SK-N-SH (cell line): ENCODE results near the gene NIT2.

Experiments
- ELF1 ChIP-seq: IDR thresholded peaks from 2 replicates; pipeline ENCODE4 v1.4.0; 2012
- EZH2phosphoT487 ChIP-seq: fragments of 200-600 bp; sonication (generic); IDR thresholded peaks from 2 replicates; pipeline ENCODE4 v1.6.1; 2017; ENCODE audit warnings: low read depth, mixed run types, mild to moderate bottlenecking, antibody characterized with exemption, moderate library complexity, borderline replicate concordance
- FOXM1 ChIP-seq: IDR thresholded peaks from 2 replicates; pipeline ENCODE4 v1.4.0; 2012; ENCODE audit warnings: low read depth, mild to moderate bottlenecking
- MXI1 ChIP-seq: IDR thresholded peaks from 2 replicates; pipeline ENCODE4 v1.6.1; 2012; ENCODE audit warnings: mild to moderate bottlenecking, low read depth, low read length, improper control_type of control experiment
- NRF1 ChIP-seq: IDR thresholded peaks from 2 replicates; pipeline ENCODE4 v1.6.1; 2012; ENCODE audit warnings: low read depth, mild to moderate bottlenecking, low read length
- RFX5 ChIP-seq: IDR thresholded peaks from 2 replicates; pipeline ENCODE4 v1.6.1; 2012; ENCODE audit warnings: mild to moderate bottlenecking, improper control_type of control experiment, low read length
- TF ChIP-seq, protein P1 (sequence below): IDR thresholded peaks from 2 replicates; pipeline ENCODE4 v1.4.0; 2012; ENCODE audit warnings: low read depth
- TF ChIP-seq, protein P2 (sequence below): fragments of 200-600 bp; sonication (generic); IDR thresholded peaks from 2 replicates; pipeline ENCODE4 v1.6.1; 2017; ENCODE audit warnings: antibody characterized with exemption, mild to moderate bottlenecking, moderate library complexity
- TF ChIP-seq, protein P3 (sequence below): IDR thresholded peaks from 2 replicates; pipeline ENCODE4 v1.6.1; 2012; ENCODE audit warnings: mild to moderate bottlenecking, low read depth, low read length, moderate library complexity
- TF ChIP-seq, protein P4 (sequence below): fragments of 150-350 bp; IDR thresholded peaks from 2 replicates; pipeline ENCODE4 v1.6.1; 2017; ENCODE audit warnings: antibody characterized with exemption, low read length, low read depth, borderline replicate concordance

DNA sequence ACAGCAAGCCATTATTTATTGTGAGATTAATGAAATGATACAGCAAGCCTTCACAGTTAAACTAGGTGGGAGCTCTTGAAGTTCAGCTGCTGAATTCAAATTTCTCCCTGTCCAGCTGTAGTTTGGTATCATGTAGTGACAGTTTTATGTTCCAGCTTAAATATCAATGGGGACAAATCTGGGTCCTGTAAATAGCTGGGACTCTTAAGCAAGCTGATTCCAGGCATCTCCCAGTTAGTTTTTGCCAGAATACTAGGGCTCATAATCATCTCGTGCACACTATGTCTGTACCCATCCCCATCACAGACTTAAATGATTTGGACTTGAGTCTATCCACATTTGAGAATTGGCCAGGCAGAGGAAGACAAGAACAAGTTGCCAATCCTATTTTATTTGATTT lies 27.9 kb upstream of the NIT2 start:
- TF ChIP-seq, protein P1, sequence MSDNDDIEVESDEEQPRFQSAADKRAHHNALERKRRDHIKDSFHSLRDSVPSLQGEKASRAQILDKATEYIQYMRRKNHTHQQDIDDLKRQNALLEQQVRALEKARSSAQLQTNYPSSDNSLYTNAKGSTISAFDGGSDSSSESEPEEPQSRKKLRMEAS, result no peak
- TF ChIP-seq, protein P2, sequence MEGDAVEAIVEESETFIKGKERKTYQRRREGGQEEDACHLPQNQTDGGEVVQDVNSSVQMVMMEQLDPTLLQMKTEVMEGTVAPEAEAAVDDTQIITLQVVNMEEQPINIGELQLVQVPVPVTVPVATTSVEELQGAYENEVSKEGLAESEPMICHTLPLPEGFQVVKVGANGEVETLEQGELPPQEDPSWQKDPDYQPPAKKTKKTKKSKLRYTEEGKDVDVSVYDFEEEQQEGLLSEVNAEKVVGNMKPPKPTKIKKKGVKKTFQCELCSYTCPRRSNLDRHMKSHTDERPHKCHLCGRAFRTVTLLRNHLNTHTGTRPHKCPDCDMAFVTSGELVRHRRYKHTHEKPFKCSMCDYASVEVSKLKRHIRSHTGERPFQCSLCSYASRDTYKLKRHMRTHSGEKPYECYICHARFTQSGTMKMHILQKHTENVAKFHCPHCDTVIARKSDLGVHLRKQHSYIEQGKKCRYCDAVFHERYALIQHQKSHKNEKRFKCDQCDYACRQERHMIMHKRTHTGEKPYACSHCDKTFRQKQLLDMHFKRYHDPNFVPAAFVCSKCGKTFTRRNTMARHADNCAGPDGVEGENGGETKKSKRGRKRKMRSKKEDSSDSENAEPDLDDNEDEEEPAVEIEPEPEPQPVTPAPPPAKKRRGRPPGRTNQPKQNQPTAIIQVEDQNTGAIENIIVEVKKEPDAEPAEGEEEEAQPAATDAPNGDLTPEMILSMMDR, result no peak
- TF ChIP-seq RFX5 (no peak), MXI1 (no peak), FOXM1 (no peak), ELF1 (no peak), NRF1 (no peak), EZH2phosphoT487 (no peak)
- TF ChIP-seq, protein P3, sequence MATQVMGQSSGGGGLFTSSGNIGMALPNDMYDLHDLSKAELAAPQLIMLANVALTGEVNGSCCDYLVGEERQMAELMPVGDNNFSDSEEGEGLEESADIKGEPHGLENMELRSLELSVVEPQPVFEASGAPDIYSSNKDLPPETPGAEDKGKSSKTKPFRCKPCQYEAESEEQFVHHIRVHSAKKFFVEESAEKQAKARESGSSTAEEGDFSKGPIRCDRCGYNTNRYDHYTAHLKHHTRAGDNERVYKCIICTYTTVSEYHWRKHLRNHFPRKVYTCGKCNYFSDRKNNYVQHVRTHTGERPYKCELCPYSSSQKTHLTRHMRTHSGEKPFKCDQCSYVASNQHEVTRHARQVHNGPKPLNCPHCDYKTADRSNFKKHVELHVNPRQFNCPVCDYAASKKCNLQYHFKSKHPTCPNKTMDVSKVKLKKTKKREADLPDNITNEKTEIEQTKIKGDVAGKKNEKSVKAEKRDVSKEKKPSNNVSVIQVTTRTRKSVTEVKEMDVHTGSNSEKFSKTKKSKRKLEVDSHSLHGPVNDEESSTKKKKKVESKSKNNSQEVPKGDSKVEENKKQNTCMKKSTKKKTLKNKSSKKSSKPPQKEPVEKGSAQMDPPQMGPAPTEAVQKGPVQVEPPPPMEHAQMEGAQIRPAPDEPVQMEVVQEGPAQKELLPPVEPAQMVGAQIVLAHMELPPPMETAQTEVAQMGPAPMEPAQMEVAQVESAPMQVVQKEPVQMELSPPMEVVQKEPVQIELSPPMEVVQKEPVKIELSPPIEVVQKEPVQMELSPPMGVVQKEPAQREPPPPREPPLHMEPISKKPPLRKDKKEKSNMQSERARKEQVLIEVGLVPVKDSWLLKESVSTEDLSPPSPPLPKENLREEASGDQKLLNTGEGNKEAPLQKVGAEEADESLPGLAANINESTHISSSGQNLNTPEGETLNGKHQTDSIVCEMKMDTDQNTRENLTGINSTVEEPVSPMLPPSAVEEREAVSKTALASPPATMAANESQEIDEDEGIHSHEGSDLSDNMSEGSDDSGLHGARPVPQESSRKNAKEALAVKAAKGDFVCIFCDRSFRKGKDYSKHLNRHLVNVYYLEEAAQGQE, result no peak
- TF ChIP-seq, protein P4, sequence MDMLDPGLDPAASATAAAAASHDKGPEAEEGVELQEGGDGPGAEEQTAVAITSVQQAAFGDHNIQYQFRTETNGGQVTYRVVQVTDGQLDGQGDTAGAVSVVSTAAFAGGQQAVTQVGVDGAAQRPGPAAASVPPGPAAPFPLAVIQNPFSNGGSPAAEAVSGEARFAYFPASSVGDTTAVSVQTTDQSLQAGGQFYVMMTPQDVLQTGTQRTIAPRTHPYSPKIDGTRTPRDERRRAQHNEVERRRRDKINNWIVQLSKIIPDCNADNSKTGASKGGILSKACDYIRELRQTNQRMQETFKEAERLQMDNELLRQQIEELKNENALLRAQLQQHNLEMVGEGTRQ, result no peak
